SK-N-SH (cell line): ENCODE data around the gene HMGXB4. TPM values are rescaled to one million over a fixed set of nuclear protein-coding genes. Genes with fewer than 3 reads are reported as not detected.

Source experiments
- CTCF ChIA-PET: fragments of 300-600, 350-600 bp; formaldehyde crosslinking; extraction: SDS; loops from one replicate; lab custom pipeline; 2021; lab: Yijun Ruan, JAX
- POLR2A ChIA-PET: fragments of 350-600 bp; sonication (Branson Sonifier 250); formaldehyde crosslinking; extraction: SDS; loops from one replicate; lab custom pipeline; 2020; ENCODE audit warnings: antibody characterized with exemption, inconsistent platforms; lab: Yijun Ruan, JAX
- DNase-seq: peaks from one replicate; pipeline ENCODE4 v3.0.0; 2012
- H2AFZ ChIP-seq: fragments of 200-600 bp; sonication (generic); 2 replicates; pipeline ENCODE4 v1.8.1; 2016; ENCODE audit warnings: antibody characterized with exemption, mild to moderate bottlenecking, low read depth
- H3F3A ChIP-seq: fragments of 200-600 bp; sonication (generic); replicated peaks from 2 replicates; pipeline ENCODE3; 2016; ENCODE audit warnings: antibody characterized with exemption, mild to moderate bottlenecking; ENCODE audit not compliant: insufficient read depth
- H3K27ac ChIP-seq, 2 experiments: fragments of 200-500 bp in 1 of 2; fragments of 200-600 bp in 1 of 2; sonication (Bioruptor generic) in 1 of 2; sonication (generic), shearing (Covaris generic) in 1 of 2; 2 replicates each; pipeline versions ENCODE4 v1.5.1 to v1.6.1; 2014 to 2016; ENCODE audit warnings: low read depth in 2 of 2, inconsistent platforms in 1 of 2, low read length in 1 of 2, mild to moderate bottlenecking in 1 of 2, mixed read lengths in 1 of 2
- H3K27me3 ChIP-seq: fragments of 200-600 bp; sonication (generic), shearing (Covaris generic); 2 replicates; pipeline ENCODE4 v1.6.1; 2016; ENCODE audit warnings: mixed run types; ENCODE audit not compliant: insufficient read depth
- H3K36me3 ChIP-seq, 2 experiments: fragments of 200-500 bp in 1 of 2; fragments of 200-600 bp in 1 of 2; sonication (Bioruptor generic) in 1 of 2; sonication (generic) in 1 of 2; replicated peaks in 1 of 2; 2 replicates each; pipeline versions ENCODE3 to v1.5.1; 2014 to 2016; ENCODE audit warnings: low read length in 1 of 2, mild to moderate bottlenecking in 1 of 2; ENCODE audit not compliant: insufficient read depth in 2 of 2, control insufficient read depth in 1 of 2
- H3K4me1 ChIP-seq, 2 experiments: fragments of 200-500 bp in 1 of 2; fragments of 200-600 bp in 1 of 2; sonication (Bioruptor generic) in 1 of 2; sonication (generic), shearing (Covaris generic) in 1 of 2; 2 replicates each; pipeline versions ENCODE4 v1.5.1 to v1.6.1; 2014 to 2016; ENCODE audit warnings: low read depth in 1 of 2, low read length in 1 of 2, mixed run types in 1 of 2; ENCODE audit not compliant: insufficient read depth in 2 of 2, control insufficient read depth in 1 of 2
- H3K4me2 ChIP-seq: fragments of 200-600 bp; sonication (generic), shearing (Covaris generic); 2 replicates; pipeline ENCODE4 v1.6.1; 2017; ENCODE audit warnings: mixed run types
- H3K4me3 ChIP-seq, 2 experiments: fragments of 200-500 bp in 1 of 2; fragments of 200-600 bp in 1 of 2; sonication (Bioruptor generic) in 1 of 2; sonication (generic), shearing (Covaris generic) in 1 of 2; 2 replicates each; pipeline versions ENCODE4 v1.5.1 to v1.8.1; 2014 to 2016; ENCODE audit warnings: low read depth in 2 of 2, inconsistent platforms in 1 of 2, low read length in 1 of 2, mild to moderate bottlenecking in 1 of 2, mixed read lengths in 1 of 2, moderate library complexity in 1 of 2
- H3K79me2 ChIP-seq: fragments of 200-600 bp; sonication (generic); 2 replicates; pipeline ENCODE4 v1.8.1; 2017; ENCODE audit warnings: mild to moderate bottlenecking; ENCODE audit not compliant: insufficient read depth
- H3K9ac ChIP-seq: fragments of 200-600 bp; sonication (generic); 2 replicates; pipeline ENCODE4 v1.6.1; 2017; ENCODE audit warnings: mixed run types
- H3K9me2 ChIP-seq: fragments of 200-600 bp; sonication (generic); 2 replicates; pipeline ENCODE4 v1.6.1; 2017; ENCODE audit warnings: mixed run types
- H3K9me3 ChIP-seq: fragments of 200-600 bp; sonication (generic); 2 replicates; pipeline ENCODE4 v1.6.1; 2017; ENCODE audit warnings: mixed run types, mild to moderate bottlenecking, moderate library complexity
- H4K20me1 ChIP-seq: fragments of 200-600 bp; sonication (generic); 2 replicates; pipeline ENCODE4 v1.6.1; 2017; ENCODE audit warnings: mild to moderate bottlenecking, mixed run types; ENCODE audit not compliant: insufficient read depth
- CHD2 ChIP-seq: fragments of 150-350 bp; IDR thresholded peaks from 2 replicates; pipeline ENCODE4 v1.6.1; 2018; ENCODE audit warnings: low read length; ENCODE audit not compliant: partially characterized antibody
- CTCF ChIP-seq: fragments of 200-600 bp; sonication (generic); IDR thresholded peaks from 2 replicates; pipeline ENCODE4 v1.6.1; 2017; ENCODE audit warnings: antibody characterized with exemption, mild to moderate bottlenecking, moderate library complexity
- EP300 ChIP-seq, 2 experiments: IDR thresholded peaks; 2 replicates each; pipeline versions ENCODE4 v1.4.0 to v1.6.1; 2012; ENCODE audit warnings: borderline replicate concordance in 1 of 2, low read depth in 1 of 2, low read length in 1 of 2
- EZH2phosphoT487 ChIP-seq: fragments of 200-600 bp; sonication (generic); IDR thresholded peaks from 2 replicates; pipeline ENCODE4 v1.6.1; 2017; ENCODE audit warnings: low read depth, mixed run types, mild to moderate bottlenecking, antibody characterized with exemption, moderate library complexity, borderline replicate concordance
- FOXJ3 ChIP-seq: sonication (generic); formaldehyde crosslinking; IDR thresholded peaks from 2 replicates; pipeline ENCODE4 v1.5.1; 2020; ENCODE audit warnings: mild to moderate bottlenecking, missing genetic modification reagents
- GABPA ChIP-seq: IDR thresholded peaks from 2 replicates; pipeline ENCODE4 v1.4.0; 2012; ENCODE audit warnings: low read depth, mild to moderate bottlenecking
- GATA2 ChIP-seq: sonication (generic); formaldehyde crosslinking; IDR thresholded peaks from 2 replicates; pipeline ENCODE4 v1.5.0; 2020; ENCODE audit warnings: mild to moderate bottlenecking, missing genetic modification reagents
- JUND ChIP-seq: IDR thresholded peaks from 2 replicates; pipeline ENCODE4 v1.4.0; 2012
- MEF2A ChIP-seq: IDR thresholded peaks from 2 replicates; pipeline ENCODE4 v1.4.0; 2012; ENCODE audit warnings: low read depth, borderline replicate concordance
- MXI1 ChIP-seq: IDR thresholded peaks from 2 replicates; pipeline ENCODE4 v1.6.1; 2012; ENCODE audit warnings: mild to moderate bottlenecking, low read depth, low read length, improper control_type of control experiment
- NRF1 ChIP-seq: IDR thresholded peaks from 2 replicates; pipeline ENCODE4 v1.6.1; 2012; ENCODE audit warnings: low read depth, mild to moderate bottlenecking, low read length
- PBX3 ChIP-seq: IDR thresholded peaks from 2 replicates; pipeline ENCODE4; 2012
- RCOR1 ChIP-seq: fragments of 150-350 bp; IDR thresholded peaks from 2 replicates; pipeline ENCODE4 v1.6.1; 2017; ENCODE audit warnings: antibody characterized with exemption, low read length
- RXRA ChIP-seq: IDR thresholded peaks from 2 replicates; pipeline ENCODE4 v1.4.0; 2012; ENCODE audit warnings: low read depth, mild to moderate bottlenecking, borderline replicate concordance
- SIN3A ChIP-seq: IDR thresholded peaks from 2 replicates; pipeline ENCODE4 v1.6.1; 2012; ENCODE audit warnings: low read depth, mild to moderate bottlenecking, low read length, moderate library complexity, borderline replicate concordance
- SMC3 ChIP-seq: IDR thresholded peaks from 2 replicates; pipeline ENCODE4 v1.6.1; 2012; ENCODE audit warnings: low read depth, low read length, improper control_type of control experiment
- TCF12 ChIP-seq: IDR thresholded peaks from 2 replicates; pipeline ENCODE4 v1.4.0; 2012
- YY1 ChIP-seq: IDR thresholded peaks from 2 replicates; pipeline ENCODE4 v1.4.0; 2012; ENCODE audit warnings: low read depth, mild to moderate bottlenecking
- WGBS: methylation state at CpG from one replicate; pipeline ENCODE4 v1.1.6; 2017; ENCODE audit warnings: low lambda C conversion rate; 5-methylcytosine and 5-hydroxymethylcytosine counted together
- polyA plus RNA-seq, 3 experiments: library from polyadenylated mRNA; depleted of rRNA; stranded (reverse); fragments of >200 nt; gene quantifications; 2 replicates each; pipeline ENCODE4 v1.2.3, GENCODE V29; 2012

HMGXB4 gene
- polyA plus RNA-seq, 1 of the 3 experiments (the other 2 are of a cell fraction), result 16.5 TPM

DNA sequence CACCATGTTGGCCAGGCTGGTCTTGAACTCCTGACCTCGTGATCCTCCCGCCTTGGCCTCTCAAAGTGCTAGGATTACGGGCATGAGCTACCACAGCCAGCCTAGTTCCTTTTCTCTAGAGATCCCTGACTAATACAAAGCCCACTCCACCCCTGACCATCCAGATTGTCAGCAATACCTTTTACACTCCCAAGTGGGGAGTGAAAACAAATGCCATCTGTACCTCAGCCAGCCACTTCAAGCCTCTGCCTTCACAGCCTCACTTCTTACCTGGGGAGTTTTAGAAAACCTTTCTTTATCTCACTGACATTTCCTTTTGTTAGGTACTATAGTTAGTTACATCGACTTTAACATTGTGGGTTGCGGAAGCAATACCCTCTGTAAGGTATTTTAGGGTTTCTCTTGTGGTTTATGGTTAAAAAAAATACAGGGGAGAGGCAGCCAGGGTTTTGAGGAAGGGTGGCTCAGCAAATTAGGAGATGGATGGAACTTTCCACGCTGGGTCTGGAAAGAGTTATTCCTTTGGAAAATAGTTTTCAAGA, 51.3 kb downstream of the HMGXB4 start:
- Histone ChIP-seq H3K4me2 (no peak overlapping the region), H3F3A (peaks cover 6% of the 10 kb centered on the region), H4K20me1 (peaks cover 5% of the 10 kb centered on the region; the same call in 1 of the 2 replicates), H3K79me2 (peaks cover 53% of the 10 kb centered on the region; the same call in 1 of the 2 replicates), H3K27ac (no peak overlapping the region), H3K9me2 (no peaks in the 10 kb centered on the region), H2AFZ (no peak overlapping the region), H3K9ac (no peak overlapping the region), H3K27me3 (no peaks in the 10 kb centered on the region), H3K36me3 (no peaks in the 10 kb centered on the region), H3K9me3 (no peaks in the 10 kb centered on the region), H3K4me3 (no peak overlapping the region), H3K4me1 (peaks cover 7 to 19% of the 10 kb centered on the region in 2 experiments; a peak in 3 of 4 replicates)
- ChIA-PET POLR2A (no interaction called here), CTCF (interaction anchor here (0.6 kb wide), 1 partner anchor 9 kb away, joined by 3 read pairs; the partner anchor contains the start of gene TOM1)
- WGBS, result 90% methylated on average over 6 of the region's 6 CpGs
- TF ChIP-seq GABPA (no peak), CHD2 (no peak), FOXJ3 (CRISPR knock-in tag) (no peak), SIN3A (no peak), MEF2A (no peak), CTCF (no peak), TCF12 (no peak), NRF1 (no peak), MXI1 (no peak), SMC3 (no peak), YY1 (no peak)
- no peak for DNase-seq

- Histone ChIP-seq H3K9me3 (no peaks in the 10 kb centered on the region), H3K79me2 (peaks cover 46% of the 10 kb centered on the region; the same call in 1 of the 2 replicates), H2AFZ (no peak overlapping the region), H3K9ac (no peak overlapping the region), H3F3A (peaks cover 6% of the 10 kb centered on the region), H3K4me3 (no peak overlapping the region), H3K36me3 (no peaks in the 10 kb centered on the region), H4K20me1 (peaks cover 5% of the 10 kb centered on the region; the same call in 1 of the 2 replicates), H3K27ac (no peak overlapping the region), H3K9me2 (no peaks in the 10 kb centered on the region), H3K27me3 (no peaks in the 10 kb centered on the region), H3K4me2 (no peak overlapping the region), H3K4me1 (peaks cover 7 to 25% of the 10 kb centered on the region in 2 experiments; a peak in 3 of 4 replicates)
- CTCF ChIA-PET, result interaction anchor here (0.7 to 1.1 kb wide), 4 partner anchors 18 to 322 kb away, joined by 3 to 4 read pairs (median 3); no protein-coding TSS in a partner anchor
- POLR2A ChIA-PET, result interaction anchor here (1.2 kb wide), 1 partner anchor 11 kb away, joined by 3 read pairs; the partner anchor contains the start of gene TOM1
- DNase-seq, result no peak
- 87% methylated on average over 18 of the region's 18 CpGs for WGBS
- no peak for TF ChIP-seq YY1
- TF ChIP-seq MXI1, result no peak
- TF ChIP-seq FOXJ3 (CRISPR knock-in tag), result no peak
- no peak for TF ChIP-seq GABPA
- no peak for TF ChIP-seq RCOR1
- TF ChIP-seq JUND, result no peak
- no peak for TF ChIP-seq EZH2phosphoT487
- TF ChIP-seq CHD2, result no peak
- no peak for TF ChIP-seq SMC3
- no peak for TF ChIP-seq EP300 (IDR thresholded peaks at IDR 0.05; ENCODE audit: borderline replicate concordance in 1 of 2, low read depth in 1 of 2, low read length in 1 of 2)
- no peak for TF ChIP-seq MEF2A
- no peak for TF ChIP-seq SIN3A
- no peak for TF ChIP-seq RXRA
- no peak for TF ChIP-seq PBX3
- TF ChIP-seq GATA2 (CRISPR knock-in tag), result no peak
- no peak for TF ChIP-seq CTCF
Measured at GRCh38 chr22:35310556-35311550, 53.6 kb downstream of the HMGXB4 start.
